OCI-LY1 (cell line): ENCODE measurements around the gene IGF2BP3.

Source experiments
- EZH2 ChIP-seq: fragments of 200-600 bp; sonication (generic), shearing (Covaris generic); IDR thresholded peaks from 2 replicates; pipeline ENCODE4 v1.8.0; 2017; ENCODE audit warnings: borderline replicate concordance, mixed run types, mild to moderate bottlenecking, antibody characterized with exemption, low read length, moderate library complexity, mixed read lengths
- TF ChIP-seq, protein P1 (sequence below): fragments of 200-600 bp; sonication (generic), shearing (Covaris generic); IDR thresholded peaks from 2 replicates; pipeline ENCODE4 v1.5.1; 2017; ENCODE audit warnings: mild to moderate bottlenecking, antibody characterized with exemption, low read length, moderate library complexity, mixed read lengths

DNA sequence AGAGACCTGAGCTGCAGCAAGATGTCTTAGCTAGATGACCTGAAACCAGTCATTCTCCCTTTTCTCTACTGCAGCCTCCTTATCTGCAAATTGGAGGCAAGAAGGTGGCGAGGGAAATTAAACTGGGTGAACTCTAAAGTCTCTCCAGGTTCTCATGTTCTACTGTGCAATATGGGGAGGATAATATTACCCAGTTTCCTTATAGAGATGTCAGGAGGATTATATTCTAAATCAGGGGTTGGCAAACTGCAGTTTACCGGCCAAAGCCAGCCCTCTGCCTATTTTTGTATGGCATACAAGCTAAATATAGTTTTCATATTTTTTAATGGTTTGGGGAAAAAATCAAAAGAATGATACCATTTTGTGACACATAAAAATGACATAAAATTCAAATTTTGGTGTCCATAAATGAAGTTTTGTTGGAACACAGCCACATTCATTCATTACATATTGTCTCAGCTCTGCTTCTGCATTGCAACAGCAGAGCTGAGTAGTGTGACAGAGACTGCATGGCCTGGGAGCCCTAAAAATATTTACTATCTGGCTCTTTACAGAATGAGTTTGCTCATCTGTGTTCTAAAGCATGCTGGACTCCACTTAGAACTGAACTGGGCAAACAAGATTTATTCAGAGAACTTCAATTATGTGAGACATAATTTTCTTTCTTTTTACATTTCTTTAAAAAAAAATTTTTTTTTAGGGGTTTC, 190.3 kb downstream of the IGF2BP3 start:
- TF ChIP-seq, protein P1, sequence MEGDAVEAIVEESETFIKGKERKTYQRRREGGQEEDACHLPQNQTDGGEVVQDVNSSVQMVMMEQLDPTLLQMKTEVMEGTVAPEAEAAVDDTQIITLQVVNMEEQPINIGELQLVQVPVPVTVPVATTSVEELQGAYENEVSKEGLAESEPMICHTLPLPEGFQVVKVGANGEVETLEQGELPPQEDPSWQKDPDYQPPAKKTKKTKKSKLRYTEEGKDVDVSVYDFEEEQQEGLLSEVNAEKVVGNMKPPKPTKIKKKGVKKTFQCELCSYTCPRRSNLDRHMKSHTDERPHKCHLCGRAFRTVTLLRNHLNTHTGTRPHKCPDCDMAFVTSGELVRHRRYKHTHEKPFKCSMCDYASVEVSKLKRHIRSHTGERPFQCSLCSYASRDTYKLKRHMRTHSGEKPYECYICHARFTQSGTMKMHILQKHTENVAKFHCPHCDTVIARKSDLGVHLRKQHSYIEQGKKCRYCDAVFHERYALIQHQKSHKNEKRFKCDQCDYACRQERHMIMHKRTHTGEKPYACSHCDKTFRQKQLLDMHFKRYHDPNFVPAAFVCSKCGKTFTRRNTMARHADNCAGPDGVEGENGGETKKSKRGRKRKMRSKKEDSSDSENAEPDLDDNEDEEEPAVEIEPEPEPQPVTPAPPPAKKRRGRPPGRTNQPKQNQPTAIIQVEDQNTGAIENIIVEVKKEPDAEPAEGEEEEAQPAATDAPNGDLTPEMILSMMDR = no peak
- TF ChIP-seq EZH2 = no peak
